ENCODE measurements around the gene MORC1. TPM values are rescaled to one million over a fixed set of nuclear protein-coding genes. Genes with fewer than 3 reads are reported as not detected.

MORC1 gene
- total RNA-seq, 2 donors from 2014 or later, result not detected

DNA sequence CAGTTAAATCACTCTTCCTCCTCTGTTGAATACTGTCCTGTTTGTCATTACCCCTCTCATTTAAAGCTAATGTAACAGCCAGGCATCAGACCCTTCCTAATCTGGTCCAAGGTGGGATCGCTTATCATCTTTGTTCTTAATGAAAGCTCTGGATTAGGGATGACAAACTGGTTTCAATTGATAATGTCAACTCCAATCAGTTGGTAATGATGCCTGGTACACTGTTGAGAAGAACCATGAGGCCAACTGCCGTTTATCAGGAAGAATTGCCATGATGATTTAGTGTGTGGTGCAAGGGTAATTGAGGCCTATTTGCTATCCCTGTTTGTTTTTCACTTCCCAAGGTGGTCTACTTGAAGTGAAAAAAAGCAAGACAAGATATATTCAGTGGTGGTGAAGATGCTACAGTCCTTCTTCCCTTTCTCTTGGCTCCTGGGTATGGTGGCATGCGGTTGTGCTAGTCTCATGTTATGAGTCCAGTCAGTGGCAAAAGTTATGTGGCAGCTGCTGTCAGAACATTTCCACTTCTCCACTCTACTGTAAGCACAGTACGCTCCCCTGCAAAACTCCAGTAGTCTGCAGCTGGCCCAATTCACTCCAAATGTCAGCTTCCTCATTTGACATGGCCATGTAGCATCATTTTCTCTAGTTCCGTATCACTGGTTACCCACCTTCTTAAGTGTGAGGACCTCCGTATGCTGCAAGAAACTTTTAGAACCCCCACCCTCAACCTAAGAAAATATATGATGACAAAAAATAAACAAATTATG lies 72.5 kb downstream of the MORC1 start:
- Histone ChIP-seq H3K4me3 (no peak overlapping the region), H3K9me3 (no peaks in the 10 kb centered on the region), H3K27me3 (no peaks in the 10 kb centered on the region), H3K27ac (no peak overlapping the region), H3K4me1 (no peaks in the 10 kb centered on the region), H3K36me3 (no peaks in the 10 kb centered on the region)
- no peak for DNase-seq (ENCODE audit: low spot score)
- TF ChIP-seq, protein P1, sequence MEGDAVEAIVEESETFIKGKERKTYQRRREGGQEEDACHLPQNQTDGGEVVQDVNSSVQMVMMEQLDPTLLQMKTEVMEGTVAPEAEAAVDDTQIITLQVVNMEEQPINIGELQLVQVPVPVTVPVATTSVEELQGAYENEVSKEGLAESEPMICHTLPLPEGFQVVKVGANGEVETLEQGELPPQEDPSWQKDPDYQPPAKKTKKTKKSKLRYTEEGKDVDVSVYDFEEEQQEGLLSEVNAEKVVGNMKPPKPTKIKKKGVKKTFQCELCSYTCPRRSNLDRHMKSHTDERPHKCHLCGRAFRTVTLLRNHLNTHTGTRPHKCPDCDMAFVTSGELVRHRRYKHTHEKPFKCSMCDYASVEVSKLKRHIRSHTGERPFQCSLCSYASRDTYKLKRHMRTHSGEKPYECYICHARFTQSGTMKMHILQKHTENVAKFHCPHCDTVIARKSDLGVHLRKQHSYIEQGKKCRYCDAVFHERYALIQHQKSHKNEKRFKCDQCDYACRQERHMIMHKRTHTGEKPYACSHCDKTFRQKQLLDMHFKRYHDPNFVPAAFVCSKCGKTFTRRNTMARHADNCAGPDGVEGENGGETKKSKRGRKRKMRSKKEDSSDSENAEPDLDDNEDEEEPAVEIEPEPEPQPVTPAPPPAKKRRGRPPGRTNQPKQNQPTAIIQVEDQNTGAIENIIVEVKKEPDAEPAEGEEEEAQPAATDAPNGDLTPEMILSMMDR (IDR thresholded peaks at IDR 0.05), result no peak

DNA sequence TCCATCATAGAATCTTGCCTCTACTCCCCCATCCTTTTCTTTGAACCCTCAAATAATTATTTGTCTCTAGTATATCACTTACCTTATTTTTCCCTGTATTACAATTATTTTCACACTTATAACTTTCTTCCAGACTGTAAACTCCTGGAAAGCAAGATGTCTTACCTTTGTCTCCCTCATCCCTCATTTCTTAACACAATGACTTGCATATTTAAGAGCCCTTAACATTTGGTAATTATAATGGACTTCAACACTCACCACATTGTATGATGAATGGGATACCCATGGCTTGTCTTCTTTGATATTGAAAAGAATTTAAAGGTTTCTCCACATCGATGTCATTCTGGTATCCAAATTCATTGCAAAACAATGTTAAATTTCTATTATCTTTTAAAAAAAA lies 82.9 kb downstream of the MORC1 start:
- no peak for DNase-seq (ENCODE audit: low spot score)
- TF ChIP-seq, protein P1 (IDR thresholded peaks at IDR 0.05), result no peak

DNA sequence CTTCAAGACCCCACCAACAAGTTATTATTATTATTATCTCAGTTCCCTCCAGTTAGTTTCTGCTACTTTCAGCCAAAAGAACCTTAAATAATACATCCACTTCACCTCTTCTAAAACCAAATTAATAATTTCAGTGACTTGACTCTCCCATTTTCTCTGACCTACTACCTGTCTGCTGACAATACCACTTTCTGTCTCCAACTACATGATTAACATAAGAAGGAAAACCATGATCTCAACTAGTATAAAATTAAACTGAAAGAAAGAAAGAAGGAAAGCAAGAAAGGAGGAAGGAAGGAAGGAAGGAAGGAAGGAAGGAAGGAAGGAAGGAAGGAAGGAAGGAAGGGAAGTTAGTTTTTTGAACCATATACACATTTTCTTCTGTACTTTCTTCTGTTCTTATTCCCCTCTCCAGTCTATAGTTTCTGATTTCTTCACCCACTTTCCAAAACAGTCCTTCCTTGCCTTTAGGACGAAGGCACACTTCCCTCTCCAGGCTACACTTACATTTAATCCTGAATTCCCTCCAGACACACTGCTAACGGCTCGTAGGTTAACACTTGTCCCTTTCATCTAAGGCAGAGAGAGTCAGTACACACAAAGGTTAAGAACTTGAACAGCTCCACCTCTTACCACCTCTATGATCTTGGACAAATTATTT lies 84.8 kb downstream of the MORC1 start:
- Histone ChIP-seq H3K36me3 (no peaks in the 10 kb centered on the region), H3K4me3 (no peak overlapping the region), H3K27ac (no peak overlapping the region), H3K27me3 (no peaks in the 10 kb centered on the region), H3K9me3 (no peaks in the 10 kb centered on the region), H3K4me1 (no peaks in the 10 kb centered on the region)
- DNase-seq (ENCODE audit: low spot score), result no peak
- TF ChIP-seq, protein P1 (IDR thresholded peaks at IDR 0.05), result no peak

More for the DNA sequence above, 82.9 kb downstream of the MORC1 start:
- Histone ChIP-seq H3K9me3 (no peaks in the 10 kb centered on the region), H3K27ac (no peak overlapping the region), H3K4me3 (no peak overlapping the region), H3K36me3 (no peaks in the 10 kb centered on the region), H3K27me3 (no peaks in the 10 kb centered on the region), H3K4me1 (no peaks in the 10 kb centered on the region)

DNA sequence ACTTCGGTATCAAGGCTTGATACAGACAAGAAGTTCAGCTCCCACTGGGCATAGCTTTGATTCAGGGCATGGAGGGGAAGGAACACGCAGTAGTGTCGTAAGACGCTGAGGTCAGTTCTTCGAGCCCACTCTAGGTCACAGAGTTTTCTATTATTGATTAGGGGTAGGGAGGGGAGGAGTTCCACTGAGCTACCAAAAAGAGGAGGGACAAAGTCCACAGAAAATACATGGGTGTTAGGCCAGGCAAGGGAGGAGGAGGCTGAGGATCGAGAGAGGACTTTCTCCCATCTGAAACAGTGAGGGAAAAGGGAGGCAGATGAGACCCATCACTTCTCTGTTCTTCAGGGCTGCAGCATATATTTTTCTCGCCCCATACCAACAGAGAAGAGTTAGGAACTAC lies 89.2 kb downstream of the MORC1 start:
- Histone ChIP-seq H3K36me3 (no peaks in the 10 kb centered on the region), H3K4me1 (no peaks in the 10 kb centered on the region), H3K27me3 (no peaks in the 10 kb centered on the region), H3K27ac (no peak overlapping the region), H3K4me3 (no peak overlapping the region), H3K9me3 (no peaks in the 10 kb centered on the region)
- no peak for DNase-seq (ENCODE audit: low spot score)
- TF ChIP-seq, protein P1 (IDR thresholded peaks at IDR 0.05), result no peak

DNA sequence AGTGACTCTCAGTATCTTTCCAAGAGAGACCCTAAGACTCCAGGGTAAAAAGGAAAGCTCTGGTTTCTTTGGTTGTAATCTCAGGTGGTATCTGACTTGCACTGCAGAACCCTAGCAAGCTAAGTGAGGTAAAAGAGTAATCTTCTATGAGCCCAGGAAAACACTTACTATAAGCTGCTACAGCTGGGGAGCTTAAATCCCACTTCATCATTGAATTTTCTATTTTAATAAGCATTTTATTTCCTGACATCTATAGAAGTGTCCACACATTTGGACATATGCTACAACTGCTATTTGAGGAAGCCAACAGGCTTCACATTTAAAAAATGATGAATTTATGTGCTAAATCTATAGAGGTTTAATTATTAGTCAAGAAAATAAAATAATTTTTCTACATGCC lies 91.1 kb downstream of the MORC1 start:
- H3K4me1 ChIP-seq, result no peaks in the 10 kb centered on the region
- H3K27ac ChIP-seq, result no peak overlapping the region
- H3K36me3 ChIP-seq, result no peaks in the 10 kb centered on the region
- TF ChIP-seq, protein P1 (IDR thresholded peaks at IDR 0.05), result no peak
- H3K27me3 ChIP-seq, result no peaks in the 10 kb centered on the region
- no peak overlapping the region for H3K4me3 ChIP-seq
- no peaks in the 10 kb centered on the region for H3K9me3 ChIP-seq
- DNase-seq (ENCODE audit: low spot score), result no peak

Measured in right atrium auricular region (tissue), 2 donors.